GM12865 (cell line): Measurements from ENCODE around the gene AP2S1.
"Not testable (repeated sequence)": the region's sequence is repeated elsewhere in the genome, so short reads cannot be mapped to it uniquely, and the experiment has no call there.

ENCODE experiments used
- DNase-seq: peaks from one replicate; pipeline ENCODE4 v3.0.0; 2010; ENCODE audit warnings: low read depth
- H3K4me3 ChIP-seq: 2 replicates; pipeline ENCODE4 v1.5.1; 2011; ENCODE audit warnings: mild to moderate bottlenecking, low read depth, low read length, control low read depth
- TF ChIP-seq, protein P1 (sequence below): IDR thresholded peaks from 2 replicates; pipeline ENCODE4 v1.5.1; 2011; ENCODE audit warnings: low read length, control low read depth, low read depth, inconsistent platforms; ENCODE audit not compliant: insufficient read depth; ENCODE audit errors: missing control alignments

AP2S1 gene

DNA sequence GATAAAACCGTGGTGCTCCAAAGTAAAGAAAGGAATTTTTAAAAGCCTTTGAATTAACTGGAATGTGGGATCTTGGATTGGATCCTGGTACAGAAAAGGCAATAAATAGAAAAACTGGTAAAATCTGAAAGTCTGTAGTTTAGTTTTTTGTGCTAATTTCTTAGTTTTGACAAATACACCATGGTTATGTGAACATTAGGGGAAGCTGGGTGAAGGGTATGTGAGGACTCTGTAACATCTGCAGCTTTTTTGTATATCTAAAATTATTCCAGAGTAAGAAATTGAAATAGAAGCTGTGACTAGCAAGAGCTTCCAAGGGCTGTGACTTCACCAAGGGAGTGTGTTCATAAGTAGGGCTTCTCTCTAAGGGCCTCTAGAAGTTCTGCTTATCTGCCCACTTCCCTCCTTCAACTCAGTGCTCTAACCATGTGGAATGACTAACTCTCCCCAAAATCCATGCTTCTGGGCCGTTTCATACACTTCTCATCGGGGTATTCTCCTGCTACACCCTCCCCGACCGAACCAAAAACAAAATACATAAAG, 36.7 kb upstream of the AP2S1 start:
- DNase-seq, result no peak
- TF ChIP-seq, protein P1, sequence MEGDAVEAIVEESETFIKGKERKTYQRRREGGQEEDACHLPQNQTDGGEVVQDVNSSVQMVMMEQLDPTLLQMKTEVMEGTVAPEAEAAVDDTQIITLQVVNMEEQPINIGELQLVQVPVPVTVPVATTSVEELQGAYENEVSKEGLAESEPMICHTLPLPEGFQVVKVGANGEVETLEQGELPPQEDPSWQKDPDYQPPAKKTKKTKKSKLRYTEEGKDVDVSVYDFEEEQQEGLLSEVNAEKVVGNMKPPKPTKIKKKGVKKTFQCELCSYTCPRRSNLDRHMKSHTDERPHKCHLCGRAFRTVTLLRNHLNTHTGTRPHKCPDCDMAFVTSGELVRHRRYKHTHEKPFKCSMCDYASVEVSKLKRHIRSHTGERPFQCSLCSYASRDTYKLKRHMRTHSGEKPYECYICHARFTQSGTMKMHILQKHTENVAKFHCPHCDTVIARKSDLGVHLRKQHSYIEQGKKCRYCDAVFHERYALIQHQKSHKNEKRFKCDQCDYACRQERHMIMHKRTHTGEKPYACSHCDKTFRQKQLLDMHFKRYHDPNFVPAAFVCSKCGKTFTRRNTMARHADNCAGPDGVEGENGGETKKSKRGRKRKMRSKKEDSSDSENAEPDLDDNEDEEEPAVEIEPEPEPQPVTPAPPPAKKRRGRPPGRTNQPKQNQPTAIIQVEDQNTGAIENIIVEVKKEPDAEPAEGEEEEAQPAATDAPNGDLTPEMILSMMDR, result no peak
- no peak overlapping the region for H3K4me3 ChIP-seq

- TF ChIP-seq, protein P1, result no peak
- peak; percentile 63 for DNase-seq
- no peak overlapping the region for H3K4me3 ChIP-seq
Observed at GRCh38 chr19:46886546-46887239, 36.0 kb upstream of the AP2S1 start.

DNA sequence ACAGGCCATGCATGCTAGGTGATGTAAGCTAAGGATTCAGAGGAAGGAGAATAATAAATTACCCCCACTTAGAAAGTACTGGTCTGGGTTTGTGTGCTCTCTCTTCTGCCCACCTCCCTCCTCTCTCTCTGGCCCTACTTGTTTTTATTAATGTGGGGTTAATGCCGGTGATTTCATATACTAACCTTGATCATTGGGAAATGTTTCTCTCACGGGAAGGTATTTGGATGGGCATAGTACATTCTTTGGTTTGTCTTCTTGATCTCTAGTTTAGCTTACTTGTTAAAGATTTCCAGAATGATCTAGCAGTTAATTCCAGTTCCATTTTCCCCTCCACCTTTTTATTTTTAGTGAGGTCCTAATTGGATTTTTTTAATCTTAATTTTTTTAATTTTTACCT, 34.8 kb upstream of the AP2S1 start:
- no peak for DNase-seq
- no peak overlapping the region for H3K4me3 ChIP-seq
- TF ChIP-seq, protein P1, result no peak

DNA sequence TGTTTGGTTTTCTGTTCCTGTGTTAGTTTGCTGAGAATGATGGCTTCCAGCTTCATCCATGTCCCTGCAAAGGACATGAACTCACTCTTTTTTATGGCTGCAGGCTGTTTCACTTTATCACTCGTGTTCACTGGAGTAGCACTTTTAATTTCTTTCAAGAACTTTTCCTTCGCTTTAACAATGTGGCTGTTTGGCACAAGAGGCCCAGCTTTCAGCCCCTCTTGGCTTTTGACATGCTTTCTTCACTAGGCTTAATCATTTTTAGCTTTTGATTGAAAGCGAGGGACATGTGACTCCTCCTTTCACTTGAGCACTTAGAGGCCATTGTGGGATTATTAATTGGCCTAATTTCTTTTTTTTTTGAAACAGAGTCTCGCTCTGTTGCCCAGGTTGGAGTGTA, 32.1 kb upstream of the AP2S1 start:
- not testable (repeated sequence) for DNase-seq, H3K4me3 ChIP-seq

DNA sequence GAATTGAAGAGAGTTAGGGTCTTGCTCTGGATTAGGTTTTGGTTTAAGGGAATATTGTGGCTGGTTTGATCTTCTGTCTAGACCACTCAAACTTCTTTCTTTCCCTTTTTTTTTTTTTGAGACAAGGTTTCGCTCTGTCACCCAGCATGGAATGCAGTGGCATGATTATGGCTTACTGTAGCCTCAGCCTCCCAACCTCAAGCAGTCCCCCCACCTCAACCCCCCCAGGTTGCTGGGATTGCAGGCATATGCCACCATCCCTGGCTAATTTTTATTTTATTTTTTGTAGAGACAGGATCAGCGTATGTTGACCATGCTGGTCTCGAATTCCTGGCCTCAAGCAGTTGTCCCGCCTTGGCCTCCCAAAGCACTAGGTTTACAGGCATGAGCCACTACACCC, 31.4 kb upstream of the AP2S1 start:
- TF ChIP-seq, protein P1, result no peak
- H3K4me3 ChIP-seq, result no peak overlapping the region
- DNase-seq, result no peak

GRCh38 chr19:46881092-46881491, 30.4 kb upstream of the AP2S1 start:
- no peak for DNase-seq
- no peak overlapping the region for H3K4me3 ChIP-seq

GRCh38 chr19:46880431-46880830, 29.8 kb upstream of the AP2S1 start:
- DNase-seq, result no peak
- H3K4me3 ChIP-seq, result no peak overlapping the region
- TF ChIP-seq, protein P1, result no peak

More at GRCh38 chr19:46881092-46881491, 30.4 kb upstream of the AP2S1 start:
- TF ChIP-seq, protein P1, result no peak
